ENCODE data around the gene STKLD1.

Gene STKLD1

DNA sequence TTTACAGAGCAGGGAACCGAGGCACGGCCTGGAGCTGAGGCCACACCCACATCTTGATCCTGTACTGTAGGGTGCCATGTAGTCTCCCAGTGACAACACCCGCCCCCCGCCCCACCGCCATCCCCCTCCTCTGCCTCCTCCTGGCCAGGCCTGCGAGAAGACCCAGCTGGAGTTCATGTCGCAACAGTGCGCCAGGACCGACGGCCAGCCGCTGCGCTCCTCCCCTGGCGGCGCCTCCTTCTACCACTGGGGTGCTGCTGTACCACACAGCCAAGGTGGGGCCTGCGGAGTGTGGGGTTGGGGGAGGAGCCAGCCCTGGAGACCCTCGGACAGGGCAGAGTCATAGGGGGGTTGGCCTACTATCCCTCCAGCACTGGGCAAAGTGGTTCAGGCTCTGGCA is 60.5 kb downstream of the STKLD1 start:
- CTCF ChIA-PET: no interaction called here
- POLR2A ChIA-PET (ENCODE audit: low non-redundant PET): no interaction called here
- DNase-seq (ENCODE audit: low spot score): no peak
- no peak overlapping the region for H3K27ac ChIP-seq
- TF ChIP-seq, protein P1, sequence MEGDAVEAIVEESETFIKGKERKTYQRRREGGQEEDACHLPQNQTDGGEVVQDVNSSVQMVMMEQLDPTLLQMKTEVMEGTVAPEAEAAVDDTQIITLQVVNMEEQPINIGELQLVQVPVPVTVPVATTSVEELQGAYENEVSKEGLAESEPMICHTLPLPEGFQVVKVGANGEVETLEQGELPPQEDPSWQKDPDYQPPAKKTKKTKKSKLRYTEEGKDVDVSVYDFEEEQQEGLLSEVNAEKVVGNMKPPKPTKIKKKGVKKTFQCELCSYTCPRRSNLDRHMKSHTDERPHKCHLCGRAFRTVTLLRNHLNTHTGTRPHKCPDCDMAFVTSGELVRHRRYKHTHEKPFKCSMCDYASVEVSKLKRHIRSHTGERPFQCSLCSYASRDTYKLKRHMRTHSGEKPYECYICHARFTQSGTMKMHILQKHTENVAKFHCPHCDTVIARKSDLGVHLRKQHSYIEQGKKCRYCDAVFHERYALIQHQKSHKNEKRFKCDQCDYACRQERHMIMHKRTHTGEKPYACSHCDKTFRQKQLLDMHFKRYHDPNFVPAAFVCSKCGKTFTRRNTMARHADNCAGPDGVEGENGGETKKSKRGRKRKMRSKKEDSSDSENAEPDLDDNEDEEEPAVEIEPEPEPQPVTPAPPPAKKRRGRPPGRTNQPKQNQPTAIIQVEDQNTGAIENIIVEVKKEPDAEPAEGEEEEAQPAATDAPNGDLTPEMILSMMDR (conservative IDR thresholded peaks at IDR 0.05; ENCODE audit: low read depth): no peak

- H3K27ac ChIP-seq: no peak overlapping the region
- CTCF ChIA-PET: interaction anchor here (0.6 to 1.7 kb wide), 5 partner anchors 9 to 805 kb away, joined by 3 read pairs; no protein-coding TSS in a partner anchor
- DNase-seq (ENCODE audit: low spot score): no peak
- POLR2A ChIA-PET (ENCODE audit: low non-redundant PET): interaction anchor here (0.5 to 0.6 kb wide), 2 partner anchors 696 to 866 kb away, joined by 3 read pairs; no protein-coding TSS in a partner anchor
- TF ChIP-seq, protein P1 (conservative IDR thresholded peaks at IDR 0.05; ENCODE audit: low read depth): no peak
Observed at GRCh38 chr9:133437753-133438531, 61.8 kb downstream of the STKLD1 start.

DNA sequence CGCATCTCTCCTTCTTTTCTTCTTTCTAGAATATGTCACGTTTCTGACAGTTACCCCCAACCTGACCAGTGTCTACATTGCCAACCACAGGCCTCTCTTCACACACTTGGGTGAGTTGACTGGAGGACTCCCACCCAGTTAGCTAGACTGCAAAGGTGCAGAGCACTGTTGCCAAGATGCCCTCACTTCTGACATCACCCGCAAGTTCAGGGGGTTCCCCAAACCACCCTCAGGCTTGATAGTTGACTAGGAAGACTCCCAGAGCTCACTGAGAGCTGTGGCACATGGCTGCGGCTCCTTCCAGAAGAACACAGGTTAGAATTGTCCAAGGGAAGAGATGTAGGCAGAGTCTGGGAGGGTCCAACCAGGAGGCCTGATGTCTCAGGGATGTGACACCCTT is 63.2 kb downstream of the STKLD1 start:
- CTCF ChIA-PET: no interaction called here
- no peak overlapping the region for H3K27ac ChIP-seq
- TF ChIP-seq, protein P1 (conservative IDR thresholded peaks at IDR 0.05; ENCODE audit: low read depth): no peak
- DNase-seq (ENCODE audit: low spot score): no peak
- POLR2A ChIA-PET (ENCODE audit: low non-redundant PET): no interaction called here

DNA sequence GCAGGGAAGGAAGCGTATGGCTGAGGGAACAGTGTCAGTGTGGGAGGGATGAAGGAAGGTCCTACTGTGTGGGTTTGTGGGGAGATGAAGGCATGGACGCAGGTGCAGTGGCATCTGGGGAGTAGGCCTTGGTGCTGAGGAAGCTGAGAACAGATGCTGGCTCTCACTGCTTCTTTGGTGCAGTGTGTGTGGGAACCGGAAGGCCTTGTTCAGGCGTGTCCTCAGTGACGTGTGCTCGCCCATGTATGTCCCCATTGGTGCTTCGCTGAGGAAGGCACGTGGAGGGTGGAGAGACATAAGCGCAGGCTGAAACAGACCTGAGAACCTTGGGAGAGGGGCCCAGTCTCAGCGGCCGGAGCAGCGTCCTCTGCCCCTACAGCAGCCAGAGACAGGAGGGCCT is 64.7 kb downstream of the STKLD1 start:
- ChIA-PET POLR2A (ENCODE audit: low non-redundant PET) (no interaction called here), CTCF (no interaction called here)
- no peak overlapping the region for H3K27ac ChIP-seq
- no peak for DNase-seq (ENCODE audit: low spot score)
- TF ChIP-seq, protein P1 (conservative IDR thresholded peaks at IDR 0.05; ENCODE audit: low read depth): no peak

DNA sequence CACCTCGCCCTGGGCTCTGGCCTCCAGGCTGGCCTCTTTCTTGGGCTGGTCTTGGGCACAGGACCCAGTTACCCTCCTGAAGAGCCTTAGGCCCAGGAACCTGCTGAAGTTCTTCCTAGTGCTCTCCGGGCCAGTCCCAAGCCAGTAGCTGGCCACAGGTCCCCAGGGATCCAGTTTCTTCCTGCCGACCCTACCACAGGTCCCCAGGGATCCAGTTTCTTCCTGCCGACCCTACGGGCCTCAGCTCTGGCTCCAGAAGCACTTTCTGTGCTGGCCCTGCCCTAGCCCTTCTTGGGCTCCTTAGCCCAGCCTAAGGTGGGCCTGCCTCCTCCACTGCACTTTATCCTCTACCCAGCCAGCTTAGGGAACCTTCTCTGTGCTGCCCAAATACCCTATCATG is 65.4 kb downstream of the STKLD1 start:
- ChIA-PET CTCF (interaction anchor here (0.6 kb wide), 1 partner anchor 16 kb away, joined by 3 read pairs; no protein-coding TSS in a partner anchor), POLR2A (ENCODE audit: low non-redundant PET) (no interaction called here)
- TF ChIP-seq, protein P1 (conservative IDR thresholded peaks at IDR 0.05; ENCODE audit: low read depth): no peak
- no peak for DNase-seq (ENCODE audit: low spot score)
- no peak overlapping the region for H3K27ac ChIP-seq

DNA sequence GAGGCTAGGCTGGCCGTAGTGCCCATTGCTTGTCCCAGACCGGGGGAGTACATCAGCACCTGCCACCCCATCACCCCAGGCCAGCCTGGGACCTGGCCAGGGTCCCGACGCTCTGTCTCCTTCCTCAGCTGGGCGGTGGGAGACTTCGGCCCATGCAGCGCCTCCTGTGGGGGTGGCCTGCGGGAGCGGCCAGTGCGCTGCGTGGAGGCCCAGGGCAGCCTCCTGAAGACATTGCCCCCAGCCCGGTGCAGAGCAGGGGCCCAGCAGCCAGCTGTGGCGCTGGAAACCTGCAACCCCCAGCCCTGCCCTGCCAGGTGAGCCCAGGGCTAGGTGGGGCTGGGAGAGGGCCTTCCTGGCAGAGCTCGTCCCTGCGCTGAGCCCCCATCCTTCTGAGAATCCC is 67.1 kb downstream of the STKLD1 start:
- ChIA-PET CTCF (no interaction called here), POLR2A (ENCODE audit: low non-redundant PET) (interaction anchor here (0.6 kb wide), 1 partner anchor 68 kb away, joined by 3 read pairs; no protein-coding TSS in a partner anchor)
- TF ChIP-seq, protein P1 (conservative IDR thresholded peaks at IDR 0.05; ENCODE audit: low read depth): no peak
- no peak overlapping the region for H3K27ac ChIP-seq
- no peak for DNase-seq (ENCODE audit: low spot score)
